H9 (cell line): Measurements from ENCODE around the gene CDH4. TPM values are rescaled to one million over a fixed set of nuclear protein-coding genes. Genes with fewer than 3 reads are reported as not detected.

Experiments used
- DNase-seq: peaks from one replicate; pipeline ENCODE4 v3.0.0-alpha.2; 2017
- H2AFZ ChIP-seq: one replicate; pipeline ENCODE4 v1.6.1; 2013; ENCODE audit warnings: mild to moderate bottlenecking, low read length, control low read depth, moderate library complexity
- H2AK5ac ChIP-seq: 2 replicates; pipeline ENCODE4 v1.6.1; 2013; ENCODE audit warnings: low read length, control low read depth, mixed read lengths; ENCODE audit not compliant: insufficient read length
- H2BK120ac ChIP-seq: one replicate; pipeline ENCODE4 v1.6.1; 2013; ENCODE audit warnings: low read depth, mild to moderate bottlenecking, low read length, control low read depth, inconsistent platforms; ENCODE audit not compliant: poor library complexity, severe bottlenecking
- H2BK12ac ChIP-seq: 2 replicates; pipeline ENCODE4 v1.6.1; 2013; ENCODE audit warnings: low read length, control low read depth, mixed read lengths, low read depth; ENCODE audit not compliant: insufficient read length
- H2BK15ac ChIP-seq: 2 replicates; pipeline ENCODE4 v1.6.1; 2013; ENCODE audit warnings: low read depth, low read length, control low read depth
- H2BK20ac ChIP-seq: one replicate; pipeline ENCODE4 v1.6.1; 2013; ENCODE audit warnings: low read depth, mild to moderate bottlenecking, low read length, control low read depth, inconsistent platforms; ENCODE audit not compliant: poor library complexity, severe bottlenecking
- H2BK5ac ChIP-seq: 2 replicates; pipeline ENCODE4 v1.6.1; 2013; ENCODE audit warnings: low read length, control low read depth, mixed read lengths; ENCODE audit not compliant: insufficient read length
- H3K14ac ChIP-seq: 2 replicates; pipeline ENCODE4 v1.6.1; 2013; ENCODE audit warnings: low read length, control low read depth; ENCODE audit not compliant: insufficient read depth
- H3K18ac ChIP-seq: 2 replicates; pipeline ENCODE4 v1.6.1; 2013; ENCODE audit warnings: low read depth, mild to moderate bottlenecking, mixed read lengths, low read length, control low read depth; ENCODE audit not compliant: insufficient read length
- H3K23ac ChIP-seq: 2 replicates; pipeline ENCODE4 v1.6.1; 2013; ENCODE audit warnings: low read length, control low read depth, mixed read lengths, low read depth; ENCODE audit not compliant: insufficient read length
- H3K23me2 ChIP-seq: 2 replicates; pipeline ENCODE4 v1.6.1; 2013; ENCODE audit warnings: low read depth, mild to moderate bottlenecking, mixed read lengths, low read length, control low read depth; ENCODE audit not compliant: insufficient read length, poor library complexity, severe bottlenecking
- H3K27ac ChIP-seq: 2 replicates; pipeline ENCODE4 v1.5.1; 2013; ENCODE audit warnings: low read length, control low read depth, mixed read lengths, low read depth; ENCODE audit not compliant: insufficient read length
- H3K27me3 ChIP-seq: 2 replicates; pipeline ENCODE4 v1.6.1; 2013; ENCODE audit warnings: low read length, control low read depth, inconsistent platforms; ENCODE audit not compliant: insufficient read depth
- H3K4ac ChIP-seq: 2 replicates; pipeline ENCODE4 v1.6.1; 2013; ENCODE audit warnings: low read depth, mild to moderate bottlenecking, control low read depth, inconsistent platforms, low read length, moderate library complexity
- H3K4me1 ChIP-seq: 2 replicates; pipeline ENCODE4 v1.6.1; 2013; ENCODE audit warnings: low read length, control low read depth, inconsistent platforms; ENCODE audit not compliant: insufficient read depth
- H3K4me2 ChIP-seq: 2 replicates; pipeline ENCODE4 v1.6.1; 2013; ENCODE audit warnings: low read length, control low read depth, mixed read lengths; ENCODE audit not compliant: insufficient read length, insufficient read depth
- H3K56ac ChIP-seq: 2 replicates; pipeline ENCODE4 v1.6.1; 2013; ENCODE audit warnings: low read depth, mild to moderate bottlenecking, mixed read lengths, low read length, control low read depth; ENCODE audit not compliant: insufficient read length
- H3K79me1 ChIP-seq: 2 replicates; pipeline ENCODE4 v1.6.1; 2013; ENCODE audit warnings: low read depth, mild to moderate bottlenecking, moderate library complexity, low read length, control low read depth, inconsistent platforms; ENCODE audit not compliant: insufficient read depth, poor library complexity, severe bottlenecking
- H3K79me2 ChIP-seq: 2 replicates; pipeline ENCODE4 v1.6.1; 2013; ENCODE audit warnings: low read length, control low read depth, inconsistent platforms; ENCODE audit not compliant: insufficient read depth
- H3K9ac ChIP-seq: 2 replicates; pipeline ENCODE4 v1.6.1; 2013; ENCODE audit warnings: low read length, control low read depth, mixed read lengths; ENCODE audit not compliant: insufficient read length; ENCODE audit errors: extremely low read depth
- H3K9me3 ChIP-seq: one replicate; pipeline ENCODE4 v1.6.1; 2013; ENCODE audit warnings: low read depth, low read length, inconsistent platforms; ENCODE audit not compliant: control insufficient read depth
- H3T11ph ChIP-seq: one replicate; pipeline ENCODE4 v1.6.1; 2013; ENCODE audit warnings: mild to moderate bottlenecking, low read length, control low read depth, inconsistent platforms
- H4K20me1 ChIP-seq: one replicate; pipeline ENCODE4 v1.6.1; 2013; ENCODE audit not compliant: control insufficient read depth, insufficient read length, insufficient read depth
- H4K5ac ChIP-seq: 2 replicates; pipeline ENCODE4 v1.6.1; 2013; ENCODE audit warnings: low read depth, mild to moderate bottlenecking, mixed read lengths, low read length, control low read depth; ENCODE audit not compliant: insufficient read length
- H4K8ac ChIP-seq: replicated peaks from 2 replicates; pipeline ENCODE4 v1.6.1; 2013; ENCODE audit warnings: low read length, control low read depth, mixed read lengths, low read depth; ENCODE audit not compliant: insufficient read length
- H4K91ac ChIP-seq: 2 replicates; pipeline ENCODE4 v1.6.1; 2013; ENCODE audit warnings: low read depth, mild to moderate bottlenecking, moderate library complexity, mixed read lengths, low read length, control low read depth; ENCODE audit not compliant: insufficient read length
- H3K27ac Mint-ChIP-seq, 3 experiments: 2 replicates in 2 of 3; 3 replicates in 1 of 3; pipeline ENCODE4 v1.8.0; 2020 to 2021; ENCODE audit warnings: mixed read lengths in 3 of 3, mild to moderate bottlenecking in 1 of 3, moderate library complexity in 1 of 3
- H3K27me3 Mint-ChIP-seq: 2 replicates; pipeline ENCODE4 v1.8.0; 2021; ENCODE audit warnings: low read depth, mild to moderate bottlenecking, moderate library complexity, mixed read lengths
- H3K36me3 Mint-ChIP-seq, 3 experiments: 2 replicates in 2 of 3; 3 replicates in 1 of 3; pipeline ENCODE4 v1.8.0; 2020 to 2021; ENCODE audit warnings: low read depth in 3 of 3, mixed read lengths in 3 of 3; ENCODE audit not compliant: insufficient read depth in 1 of 3
- H3K4me1 Mint-ChIP-seq, 2 experiments: 2 replicates each; pipeline ENCODE4 v1.8.0; 2020; ENCODE audit warnings: mixed read lengths in 2 of 2
- H3K4me3 Mint-ChIP-seq, 2 experiments: 2 replicates in 1 of 2; 3 replicates in 1 of 2; pipeline ENCODE4 v1.8.0; 2020 to 2021; ENCODE audit warnings: mild to moderate bottlenecking in 2 of 2, mixed read lengths in 2 of 2, moderate library complexity in 1 of 2
- H3K9me3 Mint-ChIP-seq, 2 experiments: 2 replicates in 1 of 2; 3 replicates in 1 of 2; pipeline ENCODE4 v1.8.0; 2020; ENCODE audit warnings: mild to moderate bottlenecking in 2 of 2, mixed read lengths in 2 of 2, moderate library complexity in 1 of 2
- CTCF ChIP-seq: fragments of 200-600 bp; sonication (generic); conservative IDR thresholded peaks from 3 replicates; pipeline ENCODE4 v1.8.0; 2021; ENCODE audit warnings: antibody characterized with exemption, mild to moderate bottlenecking
- WGBS: extraction: QIAGEN DNeasy Blood & Tissue Kit; methylation state at CpG from one replicate; pipeline ENCODE4 v1.1.7; 2013; ENCODE audit warnings: missing lambda C conversion rate, low lambda C conversion rate, mixed read lengths; ENCODE audit not compliant: insufficient read length; ENCODE audit errors: extremely low coverage; 5-methylcytosine and 5-hydroxymethylcytosine counted together
- total RNA-seq: library from RNA; stranded (reverse); gene quantifications from 2 replicates; pipeline ENCODE4 v1.2.1, GENCODE V29; 2021

CDH4 gene
- total RNA-seq, 1 experiment from 2014 or later, result 3.0 TPM

- Histone ChIP-seq H3K4me2 (no peak overlapping the region), H3K14ac (no peak overlapping the region), H4K8ac (no peak overlapping the region), H3K79me1 (no peaks in the 10 kb centered on the region), H3K9me3 (no peaks in the 10 kb centered on the region), H2BK120ac (no peak overlapping the region), H3K18ac (no peak overlapping the region), H3K27me3 (no peaks in the 10 kb centered on the region; the same call in 1 of the 2 replicates), H3K23ac (no peak overlapping the region), H3T11ph (no peak overlapping the region), H2BK12ac (no peak overlapping the region), H2BK15ac (no peak overlapping the region), H4K5ac (no peak overlapping the region), H2BK20ac (no peak overlapping the region), H2AFZ (no peak overlapping the region), H3K23me2 (no peaks in the 10 kb centered on the region), H3K4me1 (peaks cover 10% of the 10 kb centered on the region; the same call in 1 of the 2 replicates), H3K79me2 (no peaks in the 10 kb centered on the region), H2AK5ac (no peak overlapping the region), H3K56ac (no peak overlapping the region), H3K4ac (no peak overlapping the region), H4K91ac (no peak overlapping the region), H3K27ac (no peak overlapping the region), H4K20me1 (no peaks in the 10 kb centered on the region), H3K9ac (no peak overlapping the region), H2BK5ac (no peak overlapping the region)
- no peak overlapping the region for H3K4me3 Mint-ChIP-seq
- peaks cover 44% of the 10 kb centered on the region for H3K27me3 Mint-ChIP-seq
- no peaks in the 10 kb centered on the region for H3K36me3 Mint-ChIP-seq
- H3K4me1 Mint-ChIP-seq, result peaks cover 22 to 24% of the 10 kb centered on the region in 2 experiments
- TF ChIP-seq CTCF, result no peak
- no peak overlapping the region for H3K27ac Mint-ChIP-seq
- DNase-seq, result no peak
- no peaks in the 10 kb centered on the region; a peak in 1 of 5 replicates for H3K9me3 Mint-ChIP-seq
- WGBS, result no CpG with 5 or more reads among the region's 4 CpGs
These were observed 177.6 kb downstream of the CDH4 start for GRCh38 chr20:61429458-61430227.
